ENCODE measurements around the gene CASR. TPM values are rescaled to one million over a fixed set of nuclear protein-coding genes. Genes with fewer than 3 reads are reported as not detected.

Gene CASR
- total RNA-seq, 4 donors from 2014 or later, result 0.37 to 1.4 TPM; not detected in 2

GRCh38 chr3:122299872-122300460 lies 116.5 kb downstream of the CASR start:
- TF ChIP-seq EP300 (IDR thresholded peaks at IDR 0.05; ENCODE audit: low read depth), result no peak
- no peak for TF ChIP-seq POLR2A (IDR thresholded peaks at IDR 0.05)
- peak; percentile 48 to 71 (median 59) for TF ChIP-seq CTCF (IDR thresholded peaks at IDR 0.05)
- no peak for TF ChIP-seq POLR2AphosphoS5 (IDR thresholded peaks at IDR 0.05)
- in situ Hi-C loops (cut with MboI; ENCODE audit: low pct_ligation_motif_present in 1 of 4, low pct_unique_long_range_greater_than_20kb in 1 of 4, low sequenced_read_pairs in 3 of 4) (no loop called here), intact Hi-C loops (cut with DNase I; ENCODE audit: low total_unique reads) (no loop called here)
- Histone ChIP-seq H3K4me3 (no peak overlapping the region), H3K36me3 (no peaks in the 10 kb centered on the region), H3K27me3 (no peaks in the 10 kb centered on the region), H3K9me3 (no peaks in the 10 kb centered on the region), H3K27ac (no peak overlapping the region), H3K4me1 (peaks cover 0 to 3% (median under 1%) of the 10 kb centered on the region in 4 donors)
- WGBS, 2 donors (ENCODE audit: low coverage in 1 of 2), result 90% methylated on average over 12 of the region's 12 CpGs
- DNase-seq, result no peak

- TF ChIP-seq POLR2A (IDR thresholded peaks at IDR 0.05) (no peak), CTCF (IDR thresholded peaks at IDR 0.05) (no peak), EP300 (IDR thresholded peaks at IDR 0.05; ENCODE audit: low read depth) (no peak), POLR2AphosphoS5 (IDR thresholded peaks at IDR 0.05) (no peak)
- H3K9me3 ChIP-seq, result no peaks in the 10 kb centered on the region
- no peaks in the 10 kb centered on the region for H3K27me3 ChIP-seq
- intact Hi-C loops (cut with DNase I; ENCODE audit: low total_unique reads) (no loop called here), in situ Hi-C loops (cut with MboI; ENCODE audit: low pct_ligation_motif_present in 1 of 4, low pct_unique_long_range_greater_than_20kb in 1 of 4, low sequenced_read_pairs in 3 of 4) (no loop called here)
- no peak overlapping the region for H3K27ac ChIP-seq
- no peak overlapping the region for H3K4me3 ChIP-seq
- no peak for DNase-seq
- H3K36me3 ChIP-seq, result no peaks in the 10 kb centered on the region
- H3K4me1 ChIP-seq, result peaks cover 0 to 14% (median 0%) of the 10 kb centered on the region in 4 donors
Measured at GRCh38 chr3:122301063-122301462, 117.6 kb downstream of the CASR start.

GRCh38 chr3:122305818-122306621 lies 122.6 kb downstream of the CASR start:
- intact Hi-C loops (cut with DNase I; ENCODE audit: low total_unique reads), result no loop called here
- peak overlapping the region; percentile 2 to 46 (median 22) for H3K27ac ChIP-seq
- 27 to 36% methylated on average over 2 to 3 of the region's 3 CpGs for WGBS, 2 donors (ENCODE audit: low coverage in 1 of 2)

More at GRCh38 chr3:122305818-122306621, 122.6 kb downstream of the CASR start:
- Histone ChIP-seq H3K36me3 (no peaks in the 10 kb centered on the region), H3K4me3 (no peak overlapping the region), H3K9me3 (no peaks in the 10 kb centered on the region), H3K27me3 (no peaks in the 10 kb centered on the region), H3K4me1 (peaks cover 4 to 24% (median 8%) of the 10 kb centered on the region in 4 donors)
- TF ChIP-seq CTCF (IDR thresholded peaks at IDR 0.05) (peak in 4 of 5 experiments; percentile 17 to 37 (median 31)), EP300 (IDR thresholded peaks at IDR 0.05; ENCODE audit: low read depth) (no peak), POLR2A (IDR thresholded peaks at IDR 0.05) (no peak), POLR2AphosphoS5 (IDR thresholded peaks at IDR 0.05) (no peak)
- in situ Hi-C loops (cut with MboI; ENCODE audit: low pct_ligation_motif_present in 1 of 4, low pct_unique_long_range_greater_than_20kb in 1 of 4, low sequenced_read_pairs in 3 of 4), result no loop called here
- DNase-seq, result peak; percentile 61

Measured in transverse colon (tissue), 4 donors.